GM23338 (cell line): Measurements from ENCODE around the gene SH3RF3. TPM values are rescaled to one million over a fixed set of nuclear protein-coding genes. Genes with fewer than 3 reads are reported as not detected.

Source experiments
- ATAC-seq: fragments of 200-7000 bp; cut with Tn5 transposase; 3 replicates; pipeline ENCODE4 v1.9.1; 2020
- DNase-seq: peaks from one replicate; pipeline ENCODE4 v3.0.0-alpha.2; 2015; ENCODE audit warnings: low spot score
- H2AFZ ChIP-seq: fragments of 200-600 bp; sonication (generic); 2 replicates; pipeline ENCODE4 v1.8.0; 2016; ENCODE audit warnings: antibody characterized with exemption, mild to moderate bottlenecking, moderate library complexity
- H3F3A ChIP-seq: fragments of 200-600 bp; sonication (generic); replicated peaks from 2 replicates; pipeline ENCODE4 v1.8.0; 2017; ENCODE audit warnings: antibody characterized with exemption, mixed run types, low read depth
- H3K27ac ChIP-seq: fragments of 200-600 bp; sonication (generic); 2 replicates; pipeline ENCODE4 v1.6.1; 2016; ENCODE audit warnings: low read depth
- H3K27me3 ChIP-seq: fragments of 200-600 bp; sonication (generic); 2 replicates; pipeline ENCODE4 v1.8.0; 2016; ENCODE audit warnings: mild to moderate bottlenecking, mixed run types, moderate library complexity; ENCODE audit not compliant: insufficient read depth
- H3K36me3 ChIP-seq: fragments of 200-600 bp; sonication (generic); 2 replicates; pipeline ENCODE4 v1.8.0; 2016; ENCODE audit warnings: mild to moderate bottlenecking; ENCODE audit not compliant: insufficient read depth
- H3K4me1 ChIP-seq: fragments of 200-600 bp; sonication (generic); 2 replicates; pipeline ENCODE4 v1.8.0; 2016; ENCODE audit warnings: mild to moderate bottlenecking, moderate library complexity; ENCODE audit not compliant: insufficient read depth
- H3K4me2 ChIP-seq: fragments of 200-600 bp; sonication (generic); 2 replicates; pipeline ENCODE4 v1.7.1; 2017; ENCODE audit warnings: mixed run types
- H3K4me3 ChIP-seq: fragments of 200-600 bp; sonication (generic); 2 replicates; pipeline ENCODE4 v1.6.1; 2016; ENCODE audit warnings: mixed run types
- H3K79me2 ChIP-seq: fragments of 200-600 bp; sonication (generic); replicated peaks from 2 replicates; pipeline ENCODE4 v1.8.0; 2017; ENCODE audit warnings: mild to moderate bottlenecking; ENCODE audit not compliant: insufficient read depth
- H3K9me2 ChIP-seq: fragments of 200-600 bp; sonication (generic); 2 replicates; pipeline ENCODE4 v1.8.0; 2017; ENCODE audit not compliant: insufficient read depth
- H4K20me1 ChIP-seq: fragments of 200-600 bp; sonication (generic); replicated peaks from 2 replicates; pipeline ENCODE4 v1.8.0; 2017; ENCODE audit warnings: mild to moderate bottlenecking; ENCODE audit not compliant: insufficient read depth
- H3K27ac Mint-ChIP-seq: 2 replicates; pipeline ENCODE4 v1.8.0; 2020; ENCODE audit warnings: inconsistent platforms, mild to moderate bottlenecking, moderate library complexity, mixed read lengths
- H3K27me3 Mint-ChIP-seq: 3 replicates; pipeline ENCODE4 v1.8.0; 2022; ENCODE audit warnings: low read depth, mild to moderate bottlenecking, moderate library complexity, mixed read lengths, inconsistent platforms; ENCODE audit not compliant: insufficient read depth, poor library complexity
- H3K36me3 Mint-ChIP-seq: 3 replicates; pipeline ENCODE4 v1.8.0; 2021; ENCODE audit warnings: low read depth, mild to moderate bottlenecking, inconsistent platforms, moderate library complexity, mixed read lengths
- H3K4me1 Mint-ChIP-seq: 3 replicates; pipeline ENCODE4 v1.8.0; 2020; ENCODE audit warnings: mild to moderate bottlenecking, inconsistent platforms, mixed read lengths
- H3K4me3 Mint-ChIP-seq: 3 replicates; pipeline ENCODE4 v1.8.0; 2021; ENCODE audit warnings: moderate library complexity, mild to moderate bottlenecking, inconsistent platforms, mixed read lengths
- H3K9me3 Mint-ChIP-seq: 3 replicates; pipeline ENCODE4 v1.8.0; 2020; ENCODE audit warnings: moderate library complexity, mild to moderate bottlenecking, inconsistent platforms, mixed read lengths
- CREB1 ChIP-seq: fragments of 250-450 bp; sonication (Bioruptor Pico); IDR thresholded peaks from 2 replicates; pipeline ENCODE4 v1.5.0; 2020; ENCODE audit warnings: low read depth, mild to moderate bottlenecking, moderate library complexity
- CTCF ChIP-seq, 2 experiments: fragments of 200-600 bp in 1 of 2; sonication (generic) in 1 of 2; conservative IDR thresholded peaks; 2 replicates each; pipeline versions ENCODE4 v1.5.1 to v1.6.1; 2016 to 2017; ENCODE audit warnings: antibody characterized with exemption in 2 of 2, low read depth in 2 of 2, mild to moderate bottlenecking in 2 of 2, moderate library complexity in 1 of 2
- ETS1 ChIP-seq: IDR thresholded peaks from 2 replicates; pipeline ENCODE4 v1.6.1; 2016; ENCODE audit warnings: antibody characterized with exemption
- EZH2 ChIP-seq: fragments of 200-600 bp; sonication (generic); IDR thresholded peaks from one replicate; pipeline ENCODE4 v1.8.0; 2017; ENCODE audit warnings: antibody characterized with exemption, mild to moderate bottlenecking, low read depth; ENCODE audit not compliant: unreplicated experiment
- JUNB ChIP-seq: IDR thresholded peaks from one replicate; pipeline ENCODE4 v1.6.1; 2016; ENCODE audit warnings: antibody characterized with exemption; ENCODE audit not compliant: unreplicated experiment
- POLR2AphosphoS5 ChIP-seq: IDR thresholded peaks from 2 replicates; pipeline ENCODE4 v1.6.1; 2016; ENCODE audit warnings: antibody characterized with exemption, low read depth
- REST ChIP-seq: IDR thresholded peaks from one replicate; pipeline ENCODE4 v1.6.1; 2018; ENCODE audit warnings: antibody characterized with exemption; ENCODE audit not compliant: unreplicated experiment
- ZNF331 ChIP-seq: fragments of 250-450 bp; sonication (Bioruptor Pico); IDR thresholded peaks from 2 replicates; pipeline ENCODE4 v1.5.0; 2020; ENCODE audit warnings: low read depth, mild to moderate bottlenecking, moderate library complexity
- ZNF462 ChIP-seq: fragments of 250-450 bp; sonication (Bioruptor Pico); IDR thresholded peaks from 2 replicates; pipeline ENCODE4 v1.5.0; 2020; ENCODE audit warnings: mild to moderate bottlenecking, moderate library complexity
- polyA plus RNA-seq: library from polyadenylated mRNA; unstranded; fragments of >200 nt; fragmentation: Nextera tagmentation; extraction: Ambion mirVana; gene quantifications from 2 replicates; pipeline ENCODE4 v1.2.1, GENCODE V29; 2016
- total RNA-seq: library from RNA; depleted of rRNA; stranded (reverse); fragments of >200 nt; shearing (Covaris generic); gene quantifications from 2 replicates; pipeline ENCODE4 v1.2.3, GENCODE V29; 2014

Gene SH3RF3
- total and polyA plus RNA-seq, 2 experiments from 2014 or later, result 0.11 to 0.63 TPM

- no peaks in the 10 kb centered on the region for H3K9me2 ChIP-seq
- DNase-seq, result no peak
- TF ChIP-seq ETS1 (no peak), CTCF (conservative IDR thresholded peaks at IDR 0.05; ENCODE audit: low read depth in 2 of 2) (no peak), ZNF331 (CRISPR knock-in tag) (no peak), ZNF462 (no peak), EZH2 (no peak), POLR2AphosphoS5 (no peak), JUNB (no peak), CREB1 (no peak), REST (no peak)
- no peaks in the 10 kb centered on the region for H3F3A ChIP-seq
- H4K20me1 ChIP-seq, result no peaks in the 10 kb centered on the region
- no peaks in the 10 kb centered on the region for H3K27me3 ChIP-seq
- no peaks in the 10 kb centered on the region for H3K36me3 Mint-ChIP-seq
- H3K36me3 ChIP-seq, result no peaks in the 10 kb centered on the region
- no peaks in the 10 kb centered on the region for H3K4me1 ChIP-seq
- H3K27ac Mint-ChIP-seq, result no peak overlapping the region
- no peak overlapping the region for H2AFZ ChIP-seq
- H3K9me3 Mint-ChIP-seq, result no peaks in the 10 kb centered on the region
- H3K79me2 ChIP-seq, result no peaks in the 10 kb centered on the region
- H3K4me3 ChIP-seq, result no peak overlapping the region
- H3K4me2 ChIP-seq, result no peak overlapping the region
- no peak overlapping the region for H3K27ac ChIP-seq
- no peak for ATAC-seq
- peaks cover 7% of the 10 kb centered on the region for H3K27me3 Mint-ChIP-seq
- H3K4me1 Mint-ChIP-seq, result no peaks in the 10 kb centered on the region
- H3K4me3 Mint-ChIP-seq, result no peak overlapping the region
Measured at GRCh38 chr2:109456776-109457175, 327.8 kb downstream of the SH3RF3 start.
